ENCODE results near the gene IFITM5. TPM values are rescaled to one million over a fixed set of nuclear protein-coding genes. Genes with fewer than 3 reads are reported as not detected.

Gene IFITM5
- total RNA-seq, 4 donors from 2014 or later = not detected

GRCh38 chr11:337711-338110, 38.4 kb upstream of the IFITM5 start:
- no peak for TF ChIP-seq CTCF (IDR thresholded peaks at IDR 0.05; ENCODE audit: low read depth)

DNA sequence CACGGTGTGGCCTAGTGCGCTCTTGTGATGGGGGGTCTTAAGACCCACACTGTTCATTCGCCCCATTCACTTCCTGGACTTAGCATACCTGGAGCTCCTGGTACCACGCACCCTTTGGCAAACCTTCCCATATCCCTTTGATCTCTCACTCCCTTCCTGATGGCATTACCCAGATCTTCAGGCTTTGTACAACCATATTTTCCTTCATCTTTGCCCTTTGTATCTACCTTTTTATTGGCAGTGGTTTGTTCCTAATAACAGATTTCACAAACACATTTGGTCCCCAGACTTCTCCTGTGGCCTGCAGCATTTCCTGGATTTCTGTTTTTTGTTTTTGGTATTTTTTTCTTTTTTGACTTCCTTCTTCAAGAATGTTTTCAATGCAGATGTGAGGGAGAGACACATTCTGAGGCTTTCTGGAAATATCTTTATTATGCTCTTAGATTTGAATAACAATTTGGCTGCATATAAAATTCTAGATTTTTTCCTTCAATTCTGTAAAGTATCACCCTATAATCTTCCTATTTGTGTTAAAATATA, 37.4 kb upstream of the IFITM5 start:
- TF ChIP-seq CTCF (IDR thresholded peaks at IDR 0.05; ENCODE audit: low read depth) = no peak

DNA sequence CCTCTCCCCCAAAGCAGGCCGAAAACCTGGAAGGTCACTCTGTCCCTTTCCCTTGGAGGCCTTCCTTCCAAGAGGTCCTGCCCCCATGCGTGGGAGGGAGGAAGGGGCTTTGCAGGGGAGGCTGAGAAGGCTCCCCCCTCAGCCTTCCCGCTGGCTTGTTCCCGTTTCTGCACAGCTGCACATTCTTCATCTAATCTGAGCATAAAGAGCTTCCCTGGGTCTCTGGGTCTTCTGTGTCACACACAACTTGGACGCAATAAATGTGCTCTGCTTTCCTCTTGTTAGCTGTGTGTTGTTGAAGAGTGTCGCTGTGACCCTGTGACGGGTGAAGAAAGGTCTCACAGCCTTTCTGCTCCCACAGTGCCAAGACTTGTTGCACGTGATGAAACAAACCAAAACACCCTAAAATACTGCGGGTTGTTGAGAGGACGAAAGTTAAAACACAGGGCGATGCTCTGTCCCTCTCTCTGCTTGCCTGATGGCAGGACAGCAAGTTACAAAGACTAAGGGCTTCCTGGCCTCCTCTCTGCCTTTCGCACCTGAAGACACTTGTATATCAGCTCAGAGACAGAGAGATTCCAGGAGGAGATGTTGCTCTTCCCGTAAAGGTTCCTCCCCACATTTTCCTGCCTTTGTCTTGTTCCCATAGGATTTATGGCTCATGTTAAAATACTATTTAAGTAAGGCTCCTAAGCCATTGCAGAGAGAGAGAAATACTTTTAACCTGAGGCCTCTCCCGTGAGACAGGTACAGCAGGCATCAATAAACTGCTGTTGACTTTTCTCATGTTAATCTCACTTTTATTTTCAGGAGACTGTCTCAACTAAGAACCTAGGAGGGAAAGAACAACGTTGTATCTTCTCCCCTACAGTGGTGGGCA, 36.7 kb upstream of the IFITM5 start:
- TF ChIP-seq CTCF (IDR thresholded peaks at IDR 0.05; ENCODE audit: low read depth) = no peak

DNA sequence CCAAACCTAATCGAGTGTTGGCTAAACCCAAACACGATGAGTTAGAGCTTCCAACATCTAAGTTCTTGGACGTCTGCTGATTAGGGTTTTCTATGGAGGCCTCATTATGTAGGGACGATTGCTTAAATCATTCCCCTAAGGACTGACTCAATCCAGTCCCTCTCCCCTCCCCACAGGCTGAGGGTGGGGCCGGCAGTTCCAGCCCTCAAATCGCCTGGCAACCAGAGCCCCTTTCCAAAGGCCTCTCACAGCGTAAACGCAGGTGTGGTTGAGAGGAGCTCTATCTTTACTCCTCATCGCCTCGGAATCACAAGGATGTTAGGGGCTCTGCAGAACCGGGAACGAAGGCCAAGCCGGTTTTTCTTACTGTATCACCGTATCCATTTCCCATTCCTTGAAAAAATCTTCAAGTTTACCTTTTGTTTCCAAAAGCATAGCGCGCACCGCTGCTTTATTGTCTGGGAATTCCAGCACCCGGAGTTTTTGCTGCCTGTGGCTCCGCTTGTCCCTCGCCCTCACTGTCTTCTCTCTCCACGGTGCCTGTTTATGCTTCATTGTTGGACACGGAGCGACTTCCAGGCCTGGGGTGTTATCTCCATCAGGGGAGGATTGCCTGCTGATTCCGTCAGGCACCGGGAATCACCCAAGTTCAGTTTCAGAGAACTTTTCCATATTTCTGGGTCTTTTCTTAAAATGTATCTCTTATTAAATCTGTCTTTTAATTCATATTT, 35.1 kb upstream of the IFITM5 start:
- TF ChIP-seq CTCF (IDR thresholded peaks at IDR 0.05; ENCODE audit: low read depth) = no peak

DNA sequence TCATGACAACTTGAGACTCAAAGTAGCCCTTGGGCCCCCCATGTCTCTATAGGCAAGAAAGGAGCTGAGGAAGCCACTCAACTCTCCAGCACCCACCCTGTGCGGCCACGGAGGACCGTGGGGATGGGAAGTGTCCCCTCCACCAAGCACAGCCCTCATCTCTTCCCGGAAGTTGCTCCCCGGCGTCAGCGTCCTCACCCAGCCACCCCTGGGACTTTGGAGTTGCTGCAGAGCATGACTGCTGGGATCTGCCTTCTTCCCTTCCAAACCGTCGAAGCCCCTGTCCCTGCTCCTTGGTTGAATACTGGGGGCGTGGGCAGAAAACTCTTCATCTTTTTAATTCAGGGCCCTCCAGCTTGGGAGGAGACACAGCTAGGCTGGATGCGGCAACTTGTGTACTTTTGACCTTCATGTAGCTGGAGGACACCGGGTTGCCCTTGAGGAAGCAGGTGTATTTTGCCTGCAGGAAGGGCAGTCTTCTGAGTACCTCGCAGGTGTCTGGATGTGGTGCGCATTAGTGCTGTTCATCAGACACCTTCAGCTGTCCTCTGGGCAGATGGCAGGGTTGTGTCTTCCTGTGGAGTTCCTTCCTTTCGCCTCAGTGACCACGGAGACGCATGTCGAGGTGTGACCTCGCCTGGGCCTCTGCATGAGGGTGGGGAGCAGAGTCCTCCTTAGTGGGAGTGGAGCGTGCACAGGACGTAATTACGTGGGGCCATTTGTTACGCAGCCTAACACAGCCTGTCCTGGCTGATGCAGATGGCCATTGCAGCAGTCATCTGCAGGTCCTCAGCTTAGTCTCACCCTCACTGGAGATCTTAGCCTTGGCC, 33.5 kb upstream of the IFITM5 start:
- no peak for TF ChIP-seq CTCF (IDR thresholded peaks at IDR 0.05; ENCODE audit: low read depth)

DNA sequence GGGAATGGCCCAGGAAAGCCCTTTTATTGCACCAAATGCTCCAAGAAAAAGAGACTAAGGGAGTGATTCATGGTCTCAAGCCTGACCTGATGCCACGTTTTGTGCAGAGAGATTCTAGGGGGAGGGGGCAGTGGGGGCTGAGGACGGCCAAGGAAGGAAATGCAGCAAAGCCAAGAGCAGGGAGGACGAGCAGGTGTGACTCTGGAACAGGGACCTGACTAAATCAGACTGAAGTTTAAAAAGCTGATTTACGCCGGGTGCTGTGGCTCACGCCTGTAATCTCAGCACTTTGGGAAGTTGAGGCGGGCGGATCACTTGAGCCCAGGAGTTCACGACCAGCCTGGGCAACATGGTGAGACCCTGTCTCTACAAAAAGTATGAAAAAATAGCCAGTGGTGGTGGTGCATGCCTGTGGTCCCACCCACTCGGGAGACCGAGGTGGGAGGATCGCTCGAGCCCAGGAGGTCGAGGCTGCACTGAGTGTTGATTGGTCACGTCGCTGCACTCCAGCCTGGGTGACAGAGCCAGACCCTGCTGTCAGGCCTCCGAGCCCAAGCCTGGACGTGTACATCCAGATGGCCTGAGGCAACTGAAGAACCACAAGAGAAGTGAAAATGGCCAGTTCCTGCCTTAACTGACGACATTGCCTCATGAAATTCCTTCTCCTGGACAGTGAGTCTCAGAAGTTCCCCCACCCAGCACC, 32.2 kb upstream of the IFITM5 start:
- no peak for TF ChIP-seq CTCF (IDR thresholded peaks at IDR 0.05; ENCODE audit: low read depth)
